GM18909 (cell line): ENCODE data around the gene ATF7.

Source experiments
- ATAC-seq: cut with Tn5 transposase; IDR thresholded peaks from one replicate; pipeline ENCODE4 v1.9.1; 2021; ENCODE audit warnings: mild to moderate bottlenecking; ENCODE audit not compliant: unreplicated experiment, poor library complexity

ATF7 gene

GRCh38 chr12:53467880-53468279 is 158.3 kb downstream of the ATF7 start:
- no peak for ATAC-seq

GRCh38 chr12:53467082-53467481 is 159.1 kb downstream of the ATF7 start:
- no peak for ATAC-seq

- ATAC-seq: no peak
Measured at GRCh38 chr12:53466640-53467039, 159.5 kb downstream of the ATF7 start.

- no peak for ATAC-seq
Measured at GRCh38 chr12:53465679-53466078, 160.5 kb downstream of the ATF7 start.

GRCh38 chr12:53464685-53465418 is 161.3 kb downstream of the ATF7 start:
- no peak for ATAC-seq

- no peak for ATAC-seq
Measured at GRCh38 chr12:53463802-53464560, 162.2 kb downstream of the ATF7 start.

GRCh38 chr12:53462935-53463334 is 163.2 kb downstream of the ATF7 start:
- ATAC-seq: no peak

GRCh38 chr12:53461591-53461990 is 164.6 kb downstream of the ATF7 start:
- ATAC-seq: no peak

GRCh38 chr12:53461059-53461458 is 165.1 kb downstream of the ATF7 start:
- ATAC-seq: no peak

- ATAC-seq: no peak
Measured at GRCh38 chr12:53459097-53459496, 167.1 kb downstream of the ATF7 start.
